ENCODE data around the gene STRIP1. TPM values are rescaled to one million over a fixed set of nuclear protein-coding genes. Genes with fewer than 3 reads are reported as not detected.

The STRIP1 gene
- total RNA-seq, 1 experiment from 2014 or later: 40.6 TPM

DNA sequence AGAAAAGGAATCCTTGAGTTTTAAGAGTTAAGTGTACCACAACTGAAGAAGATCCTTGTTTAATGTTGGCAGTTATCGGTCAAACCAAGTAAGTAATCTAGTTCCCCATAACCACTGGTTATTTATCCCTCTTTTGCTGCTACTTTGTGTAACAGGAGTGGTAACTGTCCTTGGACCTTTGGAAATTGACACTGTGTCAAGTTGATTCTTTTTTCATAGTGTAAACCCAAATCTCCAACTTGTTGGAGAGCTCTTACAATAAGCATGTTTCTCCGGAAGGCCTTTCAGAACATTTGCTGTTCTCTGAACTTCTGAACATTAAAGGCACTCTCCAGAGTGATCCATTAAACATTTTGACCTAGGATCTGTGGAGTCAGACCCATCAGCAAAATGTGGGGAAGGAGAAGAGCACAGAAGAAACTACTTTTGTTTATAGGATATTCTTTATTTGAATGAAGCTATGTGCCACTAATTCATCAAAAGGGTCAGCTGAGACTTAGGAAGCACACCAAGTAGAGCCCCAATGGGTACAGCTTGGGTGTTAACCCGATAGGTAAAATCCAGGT, 46.0 kb upstream of the STRIP1 start:
- POLR2A ChIA-PET: interaction anchor here (1.0 to 4.8 kb wide), 2 partner anchors 13 to 494 kb away, joined by 3 to 26 read pairs; partner anchors contain the start of gene CYB561D1
- H3K27ac Mint-ChIP-seq (ENCODE audit: low read depth, unreplicated experiment): peak overlapping the region; percentile 16
- H3K36me3 Mint-ChIP-seq (ENCODE audit: insufficient read depth, unreplicated experiment): peaks cover 19% of the 10 kb centered on the region
- H3K4me1 Mint-ChIP-seq (ENCODE audit: insufficient read depth, unreplicated experiment): peaks cover 41% of the 10 kb centered on the region
- no TSS peak for BruUV-seq (replicated peaks)
- no peak for DNase-seq (ENCODE audit: unreplicated experiment)
- no peaks in the 10 kb centered on the region for H3K9me3 Mint-ChIP-seq (ENCODE audit: unreplicated experiment)
- H3K27me3 Mint-ChIP-seq (ENCODE audit: insufficient read depth, unreplicated experiment): no peaks in the 10 kb centered on the region
- no peak for TF ChIP-seq CTCF (IDR thresholded peaks at IDR 0.05; ENCODE audit: unreplicated experiment)
- CTCF ChIA-PET: interaction anchor here (0.9 to 18.3 kb wide), 4 partner anchors 8 to 350 kb away, joined by 3 to 969 read pairs (median 88); no protein-coding TSS in a partner anchor
- intact Hi-C loops (cut with micrococcal nuclease): loop anchor here (10.0 kb wide), 1 partner anchor 114 kb away; no protein-coding TSS in a partner anchor
- H3K4me3 Mint-ChIP-seq (ENCODE audit: unreplicated experiment): no peak overlapping the region

DNA sequence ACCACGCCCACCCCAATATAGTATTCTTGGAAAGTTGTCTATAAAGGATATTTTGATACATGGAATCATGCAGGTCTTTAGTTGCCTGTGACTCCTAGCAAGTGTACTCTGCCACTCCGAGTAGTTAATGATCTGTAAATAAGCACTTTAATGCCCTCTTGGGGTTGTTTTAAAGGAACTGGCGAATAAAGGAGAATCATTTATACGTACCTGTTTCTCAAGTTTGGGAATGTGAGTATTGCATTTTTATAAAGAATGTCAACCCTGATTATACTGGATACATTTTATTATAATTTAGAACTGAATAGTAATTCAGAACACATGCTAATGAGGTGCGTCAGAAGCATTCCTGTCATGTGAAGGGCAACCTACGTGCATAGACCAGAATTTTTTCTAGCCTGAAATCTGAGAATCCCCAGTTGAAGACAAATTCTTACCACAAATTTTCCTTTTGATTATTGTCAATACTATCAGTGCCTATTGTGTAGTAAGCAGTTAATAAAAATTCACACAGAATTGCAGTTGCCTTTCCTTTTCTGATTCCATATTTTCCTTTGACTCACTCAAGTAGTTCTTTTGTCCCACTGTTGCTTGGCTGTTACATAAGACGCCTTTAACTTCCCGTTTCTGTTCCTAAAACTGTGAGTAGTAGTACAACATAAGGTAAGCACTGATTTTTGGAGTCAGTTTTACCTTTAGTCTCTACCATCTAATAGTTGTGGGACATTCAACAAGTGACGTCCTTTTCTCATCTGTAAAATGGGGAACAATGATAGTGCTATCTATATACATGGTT, 44.7 kb upstream of the STRIP1 start:
- ChIA-PET CTCF (interaction anchor here (0.7 to 18.3 kb wide), 2 partner anchors 208 to 350 kb away, joined by 3 to 969 read pairs; no protein-coding TSS in a partner anchor), POLR2A (interaction anchor here (0.6 to 1.0 kb wide), 2 partner anchors 20 to 496 kb away, joined by 3 read pairs; partner anchors contain the start of gene CYB561D1)
- TF ChIP-seq CTCF (IDR thresholded peaks at IDR 0.05; ENCODE audit: unreplicated experiment): no peak
- H3K4me1 Mint-ChIP-seq (ENCODE audit: insufficient read depth, unreplicated experiment): peaks cover 48% of the 10 kb centered on the region
- BruUV-seq (replicated peaks): no TSS peak
- H3K36me3 Mint-ChIP-seq (ENCODE audit: insufficient read depth, unreplicated experiment): peaks cover 19% of the 10 kb centered on the region
- peak overlapping the region; percentile 16 for H3K27ac Mint-ChIP-seq (ENCODE audit: low read depth, unreplicated experiment)
- peak overlapping the region; percentile 31 for H3K4me3 Mint-ChIP-seq (ENCODE audit: unreplicated experiment)
- no peaks in the 10 kb centered on the region for H3K27me3 Mint-ChIP-seq (ENCODE audit: insufficient read depth, unreplicated experiment)
- intact Hi-C loops (cut with micrococcal nuclease): loop anchor here (10.0 kb wide), 1 partner anchor 115 kb away; no protein-coding TSS in a partner anchor
- no peak for DNase-seq (ENCODE audit: unreplicated experiment)
- no peaks in the 10 kb centered on the region for H3K9me3 Mint-ChIP-seq (ENCODE audit: unreplicated experiment)

GRCh38 chr1:109990302-109990653, 44.1 kb upstream of the STRIP1 start:
- Mint-ChIP-seq H3K36me3 (ENCODE audit: insufficient read depth, unreplicated experiment) (peaks cover 19% of the 10 kb centered on the region), H3K27ac (ENCODE audit: low read depth, unreplicated experiment) (no peak overlapping the region), H3K4me1 (ENCODE audit: insufficient read depth, unreplicated experiment) (peaks cover 49% of the 10 kb centered on the region), H3K27me3 (ENCODE audit: insufficient read depth, unreplicated experiment) (no peaks in the 10 kb centered on the region), H3K9me3 (ENCODE audit: unreplicated experiment) (no peaks in the 10 kb centered on the region), H3K4me3 (ENCODE audit: unreplicated experiment) (peak overlapping the region; percentile 31)
- no peak for TF ChIP-seq CTCF (IDR thresholded peaks at IDR 0.05; ENCODE audit: unreplicated experiment)
- BruUV-seq (replicated peaks): no TSS peak
- intact Hi-C loops (cut with micrococcal nuclease): no loop called here
- CTCF ChIA-PET: interaction anchor here (0.6 kb wide), 1 partner anchor 20 kb away, joined by 3 read pairs; no protein-coding TSS in a partner anchor
- DNase-seq (ENCODE audit: unreplicated experiment): no peak
- POLR2A ChIA-PET: interaction anchor here (0.6 kb wide), 1 partner anchor 19 kb away, joined by 3 read pairs; no protein-coding TSS in a partner anchor

- H3K4me3 Mint-ChIP-seq (ENCODE audit: unreplicated experiment): no peak overlapping the region
- intact Hi-C loops (cut with micrococcal nuclease): no loop called here
- no peaks in the 10 kb centered on the region for H3K9me3 Mint-ChIP-seq (ENCODE audit: unreplicated experiment)
- peaks cover 49% of the 10 kb centered on the region for H3K4me1 Mint-ChIP-seq (ENCODE audit: insufficient read depth, unreplicated experiment)
- no peak for DNase-seq (ENCODE audit: unreplicated experiment)
- no peak for TF ChIP-seq CTCF (IDR thresholded peaks at IDR 0.05; ENCODE audit: unreplicated experiment)
- H3K27ac Mint-ChIP-seq (ENCODE audit: low read depth, unreplicated experiment): no peak overlapping the region
- ChIA-PET POLR2A (interaction anchor here (1.6 kb wide), 1 partner anchor 10 kb away, joined by 3 read pairs; no protein-coding TSS in a partner anchor), CTCF (interaction anchor here (0.6 to 1.7 kb wide), 2 partner anchors 26 to 38 kb away, joined by 3 to 4 read pairs; no protein-coding TSS in a partner anchor)
- H3K36me3 Mint-ChIP-seq (ENCODE audit: insufficient read depth, unreplicated experiment): peaks cover 19% of the 10 kb centered on the region
- H3K27me3 Mint-ChIP-seq (ENCODE audit: insufficient read depth, unreplicated experiment): no peaks in the 10 kb centered on the region
- BruUV-seq (replicated peaks): no TSS peak
These were observed 43.0 kb upstream of the STRIP1 start for GRCh38 chr1:109991400-109991925.

All from MCF 10A (cell line).